ENCODE measurements around the gene KRT14.
"Not testable (repeated sequence)": the region's sequence is repeated elsewhere in the genome, so short reads cannot be mapped to it uniquely, and the experiment has no call there.

The KRT14 gene

GRCh38 chr17:41614098-41614497 lies 27.4 kb upstream of the KRT14 start:
- no peak for TF ChIP-seq CTCF (IDR thresholded peaks at IDR 0.05; ENCODE audit: control extremely low read depth, extremely low read depth, low read depth, missing control alignments)
- ChIA-PET POLR2A (no interaction called here), CTCF (interaction anchor here (1.0 kb wide), 1 partner anchor 49 kb away, joined by 3 read pairs; no protein-coding TSS in a partner anchor)
- DNase-seq (ENCODE audit: extremely low spot score) = no peak

GRCh38 chr17:41613277-41614082 lies 26.8 kb upstream of the KRT14 start:
- TF ChIP-seq CTCF (IDR thresholded peaks at IDR 0.05; ENCODE audit: control extremely low read depth, extremely low read depth, low read depth, missing control alignments) = no peak
- ChIA-PET POLR2A (no interaction called here), CTCF (interaction anchor here (1.0 kb wide), 1 partner anchor 49 kb away, joined by 3 read pairs; no protein-coding TSS in a partner anchor)
- no peak for DNase-seq (ENCODE audit: extremely low spot score)

- DNase-seq (ENCODE audit: extremely low spot score); POLR2A ChIA-PET; CTCF ChIA-PET: not testable (repeated sequence)
These were observed 25.9 kb upstream of the KRT14 start, which contains the start of gene KRT16 for GRCh38 chr17:41612376-41613160. TSS of gene KRT16 (minus strand) at chr17:41612767. CDS start at chr17:41612688, 79 bp downstream.

- no peak for DNase-seq (ENCODE audit: extremely low spot score)
- ChIA-PET POLR2A (no interaction called here), CTCF (interaction anchor here (1.0 to 1.2 kb wide), 2 partner anchors 38 to 62 kb away, joined by 3 to 4 read pairs; no protein-coding TSS in a partner anchor)
- no peak for TF ChIP-seq CTCF (IDR thresholded peaks at IDR 0.05; ENCODE audit: control extremely low read depth, extremely low read depth, low read depth, missing control alignments)
These were observed 24.4 kb upstream of the KRT14 start for GRCh38 chr17:41610965-41611640.

GRCh38 chr17:41610061-41610517 lies 23.4 kb upstream of the KRT14 start:
- POLR2A ChIA-PET; DNase-seq (ENCODE audit: extremely low spot score): not testable (repeated sequence)
- CTCF ChIA-PET = interaction anchor here (0.9 to 1.2 kb wide), 3 partner anchors 33 to 61 kb away, joined by 3 to 4 read pairs (median 3); no protein-coding TSS in a partner anchor

- POLR2A ChIA-PET; DNase-seq (ENCODE audit: extremely low spot score); CTCF ChIA-PET: not testable (repeated sequence)
These were observed 20.2 kb upstream of the KRT14 start for GRCh38 chr17:41606930-41607329.

- no peak for TF ChIP-seq CTCF (IDR thresholded peaks at IDR 0.05; ENCODE audit: control extremely low read depth, extremely low read depth, low read depth, missing control alignments)
- POLR2A ChIA-PET = no interaction called here
- CTCF ChIA-PET = interaction anchor here (1.2 to 2.5 kb wide), 2 partner anchors 11 to 60 kb away, joined by 4 to 7 read pairs; no protein-coding TSS in a partner anchor
- DNase-seq (ENCODE audit: extremely low spot score) = no peak
These were observed 15.8 kb upstream of the KRT14 start for GRCh38 chr17:41602524-41602923.
